HUES6 (cell line): ENCODE measurements around the gene PDE6G.

ENCODE experiments used
- H3K27ac ChIP-seq: 2 replicates; pipeline ENCODE4 v1.7.0; 2013; ENCODE audit warnings: low read depth, mild to moderate bottlenecking, low read length, inconsistent platforms
- H3K27me3 ChIP-seq: 2 replicates; pipeline ENCODE4 v1.6.1; 2013; ENCODE audit warnings: low read length; ENCODE audit not compliant: control insufficient read depth, insufficient read depth
- H3K36me3 ChIP-seq: 2 replicates; pipeline ENCODE4 v1.6.1; 2013; ENCODE audit warnings: low read length; ENCODE audit not compliant: control insufficient read depth, insufficient read depth
- H3K4me1 ChIP-seq: 2 replicates; pipeline ENCODE4 v1.6.1; 2013; ENCODE audit warnings: low read length; ENCODE audit not compliant: control insufficient read depth, insufficient read depth
- H3K4me3 ChIP-seq: 2 replicates; pipeline ENCODE4 v1.5.1; 2013; ENCODE audit warnings: low read depth, low read length
- H3K9ac ChIP-seq: one replicate; pipeline ENCODE4 v1.6.1; 2013; ENCODE audit warnings: mild to moderate bottlenecking, low read length
- H3K9me3 ChIP-seq: 2 replicates; pipeline ENCODE4 v1.6.1; 2013; ENCODE audit warnings: low read depth, low read length; ENCODE audit not compliant: control insufficient read depth, insufficient read depth

PDE6G gene

GRCh38 chr17:81695801-81696200 lies 39.5 kb upstream of the PDE6G start:
- H3K9ac ChIP-seq = no peak overlapping the region
- H3K4me3 ChIP-seq = no peak overlapping the region
- peaks cover 86% of the 10 kb centered on the region for H3K36me3 ChIP-seq
- no peaks in the 10 kb centered on the region for H3K4me1 ChIP-seq
- no peaks in the 10 kb centered on the region for H3K27me3 ChIP-seq
- H3K27ac ChIP-seq = no peak overlapping the region
- no peaks in the 10 kb centered on the region for H3K9me3 ChIP-seq

- no peak overlapping the region for H3K4me3 ChIP-seq
- no peaks in the 10 kb centered on the region for H3K27me3 ChIP-seq
- no peak overlapping the region for H3K9ac ChIP-seq
- H3K27ac ChIP-seq = no peak overlapping the region
- H3K4me1 ChIP-seq = no peaks in the 10 kb centered on the region
- H3K9me3 ChIP-seq = no peaks in the 10 kb centered on the region
- H3K36me3 ChIP-seq = peaks cover 89% of the 10 kb centered on the region
These were observed 38.9 kb upstream of the PDE6G start for GRCh38 chr17:81695211-81695610.

GRCh38 chr17:81694810-81695209 lies 38.5 kb upstream of the PDE6G start:
- Histone ChIP-seq H3K27ac (no peak overlapping the region), H3K9me3 (no peaks in the 10 kb centered on the region), H3K4me3 (no peak overlapping the region), H3K4me1 (no peaks in the 10 kb centered on the region), H3K36me3 (peaks cover 93% of the 10 kb centered on the region), H3K9ac (no peak overlapping the region), H3K27me3 (no peaks in the 10 kb centered on the region)

GRCh38 chr17:81693509-81694210 lies 37.3 kb upstream of the PDE6G start:
- no peaks in the 10 kb centered on the region for H3K27me3 ChIP-seq
- H3K4me3 ChIP-seq = no peak overlapping the region
- no peak overlapping the region for H3K27ac ChIP-seq
- H3K9me3 ChIP-seq = no peaks in the 10 kb centered on the region
- H3K9ac ChIP-seq = no peak overlapping the region
- no peaks in the 10 kb centered on the region for H3K4me1 ChIP-seq
- H3K36me3 ChIP-seq = peaks cover 97% of the 10 kb centered on the region

GRCh38 chr17:81691608-81692007 lies 35.3 kb upstream of the PDE6G start:
- no peaks in the 10 kb centered on the region for H3K4me1 ChIP-seq
- H3K9ac ChIP-seq = no peak overlapping the region
- H3K9me3 ChIP-seq = no peaks in the 10 kb centered on the region
- H3K4me3 ChIP-seq = no peak overlapping the region
- H3K27ac ChIP-seq = no peak overlapping the region
- H3K27me3 ChIP-seq = no peaks in the 10 kb centered on the region
- H3K36me3 ChIP-seq = peaks cover 98% of the 10 kb centered on the region

GRCh38 chr17:81691196-81691595 lies 34.9 kb upstream of the PDE6G start:
- Histone ChIP-seq H3K9me3 (no peaks in the 10 kb centered on the region), H3K27me3 (no peaks in the 10 kb centered on the region)

GRCh38 chr17:81690549-81690948 lies 34.2 kb upstream of the PDE6G start:
- no peaks in the 10 kb centered on the region for H3K27me3 ChIP-seq
- H3K9ac ChIP-seq = no peak overlapping the region
- H3K4me3 ChIP-seq = no peak overlapping the region
- H3K4me1 ChIP-seq = no peaks in the 10 kb centered on the region
- peaks cover 98% of the 10 kb centered on the region for H3K36me3 ChIP-seq
- H3K27ac ChIP-seq = no peak overlapping the region
- H3K9me3 ChIP-seq = no peaks in the 10 kb centered on the region

More at GRCh38 chr17:81691196-81691595, 34.9 kb upstream of the PDE6G start:
- Histone ChIP-seq H3K4me1 (no peaks in the 10 kb centered on the region), H3K9ac (no peak overlapping the region), H3K4me3 (no peak overlapping the region), H3K27ac (no peak overlapping the region), H3K36me3 (peaks cover 98% of the 10 kb centered on the region)

GRCh38 chr17:81690066-81690465 lies 33.7 kb upstream of the PDE6G start:
- Histone ChIP-seq H3K9ac (no peak overlapping the region), H3K4me3 (no peak overlapping the region), H3K9me3 (no peaks in the 10 kb centered on the region), H3K36me3 (peaks cover 98% of the 10 kb centered on the region), H3K27me3 (no peaks in the 10 kb centered on the region), H3K4me1 (peaks cover 3% of the 10 kb centered on the region; the same call in 1 of the 2 replicates), H3K27ac (no peak overlapping the region)

- H3K36me3 ChIP-seq = peaks cover 84% of the 10 kb centered on the region
- H3K9ac ChIP-seq = no peak overlapping the region
- H3K4me1 ChIP-seq = peaks cover 9% of the 10 kb centered on the region
- no peak overlapping the region for H3K4me3 ChIP-seq
- no peaks in the 10 kb centered on the region for H3K27me3 ChIP-seq
- H3K9me3 ChIP-seq = no peaks in the 10 kb centered on the region
- H3K27ac ChIP-seq = no peak overlapping the region
These were observed 32.3 kb upstream of the PDE6G start for GRCh38 chr17:81688616-81689015.

GRCh38 chr17:81687770-81688541 lies 31.6 kb upstream of the PDE6G start:
- no peak overlapping the region for H3K27ac ChIP-seq
- H3K27me3 ChIP-seq = no peaks in the 10 kb centered on the region
- H3K4me1 ChIP-seq = peaks cover 9% of the 10 kb centered on the region
- H3K9ac ChIP-seq = no peak overlapping the region
- no peaks in the 10 kb centered on the region for H3K9me3 ChIP-seq
- no peak overlapping the region for H3K4me3 ChIP-seq
- peaks cover 77% of the 10 kb centered on the region for H3K36me3 ChIP-seq

- H3K4me1 ChIP-seq = peaks cover 14% of the 10 kb centered on the region
- H3K9ac ChIP-seq = no peak overlapping the region
- H3K27ac ChIP-seq = no peak overlapping the region
- H3K9me3 ChIP-seq = no peaks in the 10 kb centered on the region
- H3K36me3 ChIP-seq = peaks cover 69% of the 10 kb centered on the region
- no peaks in the 10 kb centered on the region for H3K27me3 ChIP-seq
- H3K4me3 ChIP-seq = no peak overlapping the region
These were observed 30.3 kb upstream of the PDE6G start for GRCh38 chr17:81686614-81687013.
